HG03139 (cell line): Measurements from ENCODE around the gene IRF6.

Source experiments
- ATAC-seq: cut with Tn5 transposase; IDR thresholded peaks from one replicate; pipeline ENCODE4 v1.9.1; 2021; ENCODE audit not compliant: unreplicated experiment

The IRF6 gene

GRCh38 chr1:209736490-209737117 lies 69.3 kb downstream of the IRF6 start:
- ATAC-seq: no peak
